Trophoblast cell (in vitro differentiated cells and primary cell): ENCODE data around the gene CILP2.

Experiments
- DNase-seq, 2 donors: peaks; one replicate each; pipeline ENCODE4 v3.0.0-alpha.2; 2016
- H2AFZ ChIP-seq: 2 replicates; pipeline ENCODE4 v1.6.1; 2013; ENCODE audit warnings: low read length, moderate library complexity, mild to moderate bottlenecking; ENCODE audit not compliant: insufficient read depth, poor library complexity
- H2AK5ac ChIP-seq: 2 replicates; pipeline ENCODE4 v1.6.1; 2013; ENCODE audit warnings: mild to moderate bottlenecking, low read length
- H2BK120ac ChIP-seq: 2 replicates; pipeline ENCODE4 v1.6.1; 2013; ENCODE audit warnings: low read length, mild to moderate bottlenecking, moderate library complexity; ENCODE audit not compliant: insufficient read depth, poor library complexity
- H2BK12ac ChIP-seq: 2 replicates; pipeline ENCODE4 v1.6.1; 2013; ENCODE audit warnings: mild to moderate bottlenecking, low read length, moderate library complexity
- H2BK5ac ChIP-seq: 2 replicates; pipeline ENCODE4 v1.6.1; 2013; ENCODE audit warnings: low read length, low read depth, moderate library complexity, mild to moderate bottlenecking; ENCODE audit not compliant: poor library complexity
- H3K14ac ChIP-seq: 2 replicates; pipeline ENCODE4 v1.6.1; 2013; ENCODE audit warnings: mild to moderate bottlenecking, low read length
- H3K18ac ChIP-seq: 2 replicates; pipeline ENCODE4 v1.6.1; 2013; ENCODE audit warnings: mild to moderate bottlenecking, low read length
- H3K23ac ChIP-seq: 2 replicates; pipeline ENCODE4 v1.6.1; 2013; ENCODE audit warnings: low read length
- H3K27ac ChIP-seq: 2 replicates; pipeline ENCODE4 v1.5.1; 2013; ENCODE audit warnings: low read depth, mild to moderate bottlenecking, inconsistent platforms, low read length, moderate library complexity
- H3K27me3 ChIP-seq: 2 replicates; pipeline ENCODE4 v1.6.1; 2013; ENCODE audit warnings: inconsistent platforms, mild to moderate bottlenecking, low read length, moderate library complexity; ENCODE audit not compliant: insufficient read depth
- H3K36me3 ChIP-seq, 2 experiments: 1 replicate in 1 of 2; 2 replicates in 1 of 2; pipeline ENCODE4 v1.6.1; 2013; ENCODE audit warnings: low read length in 2 of 2, mild to moderate bottlenecking in 2 of 2, moderate library complexity in 1 of 2; ENCODE audit not compliant: insufficient read depth in 2 of 2, control insufficient read depth in 1 of 2
- H3K4ac ChIP-seq: 2 replicates; pipeline ENCODE4 v1.6.1; 2013; ENCODE audit warnings: low read depth, mild to moderate bottlenecking, low read length, moderate library complexity
- H3K4me1 ChIP-seq, 2 experiments: 1 replicate in 1 of 2; 2 replicates in 1 of 2; pipeline ENCODE4 v1.6.1; 2013; ENCODE audit warnings: low read length in 2 of 2, mild to moderate bottlenecking in 2 of 2, moderate library complexity in 1 of 2; ENCODE audit not compliant: insufficient read depth in 2 of 2, control insufficient read depth in 1 of 2
- H3K4me2 ChIP-seq: 2 replicates; pipeline ENCODE4 v1.6.1; 2013; ENCODE audit warnings: inconsistent platforms, mild to moderate bottlenecking, low read length, moderate library complexity
- H3K4me3 ChIP-seq: 2 replicates; pipeline ENCODE4 v1.5.1; 2013; ENCODE audit warnings: mild to moderate bottlenecking, low read depth, low read length, inconsistent platforms
- H3K79me1 ChIP-seq: one replicate; pipeline ENCODE4 v1.6.1; 2013; ENCODE audit warnings: low read length
- H3K79me2 ChIP-seq: 2 replicates; pipeline ENCODE4 v1.6.1; 2013; ENCODE audit warnings: low read length, mild to moderate bottlenecking; ENCODE audit not compliant: control insufficient read depth, insufficient read depth, poor library complexity
- H3K9ac ChIP-seq: 2 replicates; pipeline ENCODE4 v1.6.1; 2013; ENCODE audit warnings: mild to moderate bottlenecking, low read length
- H3K9me3 ChIP-seq: 2 replicates; pipeline ENCODE4 v1.6.1; 2013; ENCODE audit warnings: low read depth, mild to moderate bottlenecking, control low read depth, inconsistent platforms, low read length; ENCODE audit not compliant: insufficient read depth
- H4K12ac ChIP-seq: 2 replicates; pipeline ENCODE4 v1.6.1; 2013; ENCODE audit warnings: low read depth, mild to moderate bottlenecking, low read length, moderate library complexity
- H4K8ac ChIP-seq: 2 replicates; pipeline ENCODE4 v1.6.1; 2013; ENCODE audit warnings: low read depth, mild to moderate bottlenecking, low read length, moderate library complexity
- H4K91ac ChIP-seq: one replicate; pipeline ENCODE4 v1.6.1; 2013; ENCODE audit warnings: low read depth, mild to moderate bottlenecking, low read length, moderate library complexity
- WGBS: extraction: QIAGEN DNeasy Blood & Tissue Kit; methylation state at CpG from one replicate; pipeline ENCODE4 v1.1.7; 2013; ENCODE audit warnings: missing lambda C conversion rate; ENCODE audit not compliant: insufficient read length, insufficient coverage; ENCODE audit errors: extremely low coverage; 5-methylcytosine and 5-hydroxymethylcytosine counted together

Gene CILP2

GRCh38 chr19:19490214-19490968, 47.7 kb upstream of the CILP2 start:
- peaks cover 16% of the 10 kb centered on the region for H3K79me2 ChIP-seq
- peaks cover 15% of the 10 kb centered on the region for H3K79me1 ChIP-seq
- H2BK12ac ChIP-seq = peak overlapping the region; percentile 0
- peaks cover 41 to 45% of the 10 kb centered on the region in 2 experiments for H3K4me1 ChIP-seq
- H2AFZ ChIP-seq = no peak overlapping the region
- H2AK5ac ChIP-seq = no peak overlapping the region
- H4K12ac ChIP-seq = peak overlapping the region; percentile 7
- peak overlapping the region; percentile 1 for H3K18ac ChIP-seq
- no peak overlapping the region for H2BK5ac ChIP-seq
- H3K27ac ChIP-seq = peak overlapping the region; percentile 81
- H3K27me3 ChIP-seq = no peaks in the 10 kb centered on the region
- no peak overlapping the region for H3K14ac ChIP-seq
- H3K4me2 ChIP-seq = peak overlapping the region; percentile 11
- DNase-seq = peak; percentile 83 to 93
- WGBS = no CpG with 5 or more reads among the region's 20 CpGs
- H3K9ac ChIP-seq = no peak overlapping the region
- H3K36me3 ChIP-seq = peaks cover 41 to 42% of the 10 kb centered on the region in 2 experiments
- H3K23ac ChIP-seq = no peak overlapping the region
- H4K8ac ChIP-seq = no peak overlapping the region
- peak overlapping the region; percentile 5 for H2BK120ac ChIP-seq
- H3K4me3 ChIP-seq = no peak overlapping the region
- H4K91ac ChIP-seq = peak overlapping the region; percentile 28
- peaks cover 1% of the 10 kb centered on the region for H3K9me3 ChIP-seq
- H3K4ac ChIP-seq = peak overlapping the region; percentile 27

GRCh38 chr19:19491321-19492025, 46.6 kb upstream of the CILP2 start:
- peaks cover 30 to 34% of the 10 kb centered on the region in 2 experiments for H3K4me1 ChIP-seq
- H2AFZ ChIP-seq = no peak overlapping the region
- no peak overlapping the region for H3K4me2 ChIP-seq
- H3K4ac ChIP-seq = peak overlapping the region; percentile 40
- no peak overlapping the region for H4K12ac ChIP-seq
- no peak overlapping the region for H4K91ac ChIP-seq
- H3K23ac ChIP-seq = no peak overlapping the region
- no peak for DNase-seq
- no peak overlapping the region for H3K4me3 ChIP-seq
- WGBS = no CpG with 5 or more reads among the region's 15 CpGs
- H2AK5ac ChIP-seq = no peak overlapping the region
- no peak overlapping the region for H3K14ac ChIP-seq
- H3K9me3 ChIP-seq = peaks cover 1% of the 10 kb centered on the region
- H2BK5ac ChIP-seq = no peak overlapping the region
- no peak overlapping the region for H3K27ac ChIP-seq
- H3K79me1 ChIP-seq = peaks cover 12% of the 10 kb centered on the region
- peaks cover 11% of the 10 kb centered on the region for H3K79me2 ChIP-seq
- H2BK120ac ChIP-seq = no peak overlapping the region
- H3K18ac ChIP-seq = peak overlapping the region; percentile 21
- no peak overlapping the region for H2BK12ac ChIP-seq
- H3K27me3 ChIP-seq = no peaks in the 10 kb centered on the region
- no peak overlapping the region for H4K8ac ChIP-seq
- H3K9ac ChIP-seq = no peak overlapping the region
- H3K36me3 ChIP-seq = peaks cover 49 to 51% of the 10 kb centered on the region in 2 experiments

- Histone ChIP-seq H3K36me3 (peaks cover 55 to 56% of the 10 kb centered on the region in 2 experiments), H3K14ac (no peak overlapping the region), H3K4me1 (peaks cover 24 to 28% of the 10 kb centered on the region in 2 experiments), H3K23ac (no peak overlapping the region), H2BK12ac (no peak overlapping the region), H3K18ac (peak overlapping the region; percentile 37), H3K79me2 (peaks cover 5% of the 10 kb centered on the region), H3K27me3 (no peaks in the 10 kb centered on the region), H3K4ac (no peak overlapping the region), H2BK120ac (no peak overlapping the region), H4K91ac (no peak overlapping the region), H2BK5ac (no peak overlapping the region), H3K4me3 (no peak overlapping the region), H3K9me3 (peaks cover 1% of the 10 kb centered on the region), H3K4me2 (no peak overlapping the region), H2AFZ (no peak overlapping the region), H2AK5ac (no peak overlapping the region), H3K27ac (no peak overlapping the region), H3K79me1 (peaks cover 9% of the 10 kb centered on the region), H4K8ac (no peak overlapping the region), H4K12ac (no peak overlapping the region), H3K9ac (no peak overlapping the region)
- DNase-seq = no peak
- WGBS = no CpG with 5 or more reads among the region's 21 CpGs
Observed at GRCh38 chr19:19492026-19492610, 45.9 kb upstream of the CILP2 start.

- Histone ChIP-seq H4K91ac (no peak overlapping the region), H3K27me3 (no peaks in the 10 kb centered on the region), H3K79me2 (no peaks in the 10 kb centered on the region), H3K79me1 (peaks cover 5% of the 10 kb centered on the region), H3K4me2 (no peak overlapping the region), H2BK5ac (no peak overlapping the region), H3K4me1 (peaks cover 8 to 11% of the 10 kb centered on the region in 2 experiments), H4K8ac (no peak overlapping the region), H3K4me3 (no peak overlapping the region), H3K23ac (no peak overlapping the region), H3K14ac (no peak overlapping the region), H3K4ac (no peak overlapping the region), H2AFZ (no peak overlapping the region), H3K27ac (no peak overlapping the region), H2AK5ac (no peak overlapping the region), H3K18ac (no peak overlapping the region), H3K9me3 (peaks cover 1% of the 10 kb centered on the region), H3K9ac (no peak overlapping the region), H2BK120ac (no peak overlapping the region), H3K36me3 (peaks cover 73 to 74% of the 10 kb centered on the region in 2 experiments), H4K12ac (no peak overlapping the region), H2BK12ac (no peak overlapping the region)
- WGBS = no CpG with 5 or more reads among the region's 15 CpGs
- no peak for DNase-seq
Observed at GRCh38 chr19:19493841-19494546, 44.1 kb upstream of the CILP2 start.
